ENCODE results near the gene ALPK1. TPM values are rescaled to one million over a fixed set of nuclear protein-coding genes. Genes with fewer than 3 reads are reported as not detected.
A peak's percentile ranks its signal among the peaks of the same experiment; 100 is the strongest.

ALPK1 gene
- total RNA-seq, 1 donor from 2014 or later, result 40.1 TPM

DNA sequence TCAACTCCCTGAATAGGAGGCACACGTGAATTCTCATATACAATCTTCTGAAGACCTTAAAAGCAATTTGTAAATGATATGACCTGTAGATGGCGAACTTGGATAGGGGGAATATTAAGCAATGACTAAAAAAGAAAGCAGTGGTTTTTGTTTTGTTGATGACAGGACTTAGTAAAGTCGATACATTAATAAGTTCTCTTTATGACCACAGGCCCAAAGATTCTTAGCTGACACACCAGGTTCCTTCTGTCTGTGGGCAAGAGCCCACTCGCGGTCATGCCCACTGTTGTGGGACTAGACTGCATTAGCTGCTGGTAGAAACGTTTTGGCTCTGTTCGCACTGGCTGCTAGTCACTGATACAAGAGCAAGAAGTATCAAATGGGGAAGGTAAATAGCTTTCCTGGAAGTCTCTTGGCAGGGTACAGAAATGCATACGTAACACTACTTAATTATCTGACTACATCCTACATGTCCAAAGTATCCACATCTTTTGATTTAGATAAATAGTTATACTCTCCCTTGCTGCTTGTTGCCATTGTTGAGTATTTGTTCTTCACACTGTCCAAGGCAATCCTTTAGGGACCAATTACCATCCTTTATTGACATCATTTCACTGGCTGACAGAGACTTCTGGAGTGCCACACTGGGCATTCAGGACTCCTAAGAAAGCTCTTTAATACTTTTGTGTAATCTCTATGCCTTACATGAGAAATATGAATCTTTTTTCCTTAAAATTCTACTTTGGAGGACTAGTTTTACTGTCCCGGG lies 31.0 kb downstream of the ALPK1 start:
- Histone ChIP-seq H3K27ac (no peak overlapping the region), H3K4me3 (no peak overlapping the region), H3K27me3 (ENCODE audit: low read depth) (no peaks in the 10 kb centered on the region), H3K9me3 (no peaks in the 10 kb centered on the region), H3K36me3 (peaks cover 20% of the 10 kb centered on the region), H3K4me1 (no peaks in the 10 kb centered on the region)
- TF ChIP-seq, protein P1, sequence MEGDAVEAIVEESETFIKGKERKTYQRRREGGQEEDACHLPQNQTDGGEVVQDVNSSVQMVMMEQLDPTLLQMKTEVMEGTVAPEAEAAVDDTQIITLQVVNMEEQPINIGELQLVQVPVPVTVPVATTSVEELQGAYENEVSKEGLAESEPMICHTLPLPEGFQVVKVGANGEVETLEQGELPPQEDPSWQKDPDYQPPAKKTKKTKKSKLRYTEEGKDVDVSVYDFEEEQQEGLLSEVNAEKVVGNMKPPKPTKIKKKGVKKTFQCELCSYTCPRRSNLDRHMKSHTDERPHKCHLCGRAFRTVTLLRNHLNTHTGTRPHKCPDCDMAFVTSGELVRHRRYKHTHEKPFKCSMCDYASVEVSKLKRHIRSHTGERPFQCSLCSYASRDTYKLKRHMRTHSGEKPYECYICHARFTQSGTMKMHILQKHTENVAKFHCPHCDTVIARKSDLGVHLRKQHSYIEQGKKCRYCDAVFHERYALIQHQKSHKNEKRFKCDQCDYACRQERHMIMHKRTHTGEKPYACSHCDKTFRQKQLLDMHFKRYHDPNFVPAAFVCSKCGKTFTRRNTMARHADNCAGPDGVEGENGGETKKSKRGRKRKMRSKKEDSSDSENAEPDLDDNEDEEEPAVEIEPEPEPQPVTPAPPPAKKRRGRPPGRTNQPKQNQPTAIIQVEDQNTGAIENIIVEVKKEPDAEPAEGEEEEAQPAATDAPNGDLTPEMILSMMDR (IDR thresholded peaks at IDR 0.05), result peak; percentile 37
- no peak for DNase-seq
- intact Hi-C loops (cut with DNase I), result loop anchor here (10.0 kb wide), 1 partner anchor 197 kb away; no protein-coding TSS in a partner anchor
- ATAC-seq, result no peak

DNA sequence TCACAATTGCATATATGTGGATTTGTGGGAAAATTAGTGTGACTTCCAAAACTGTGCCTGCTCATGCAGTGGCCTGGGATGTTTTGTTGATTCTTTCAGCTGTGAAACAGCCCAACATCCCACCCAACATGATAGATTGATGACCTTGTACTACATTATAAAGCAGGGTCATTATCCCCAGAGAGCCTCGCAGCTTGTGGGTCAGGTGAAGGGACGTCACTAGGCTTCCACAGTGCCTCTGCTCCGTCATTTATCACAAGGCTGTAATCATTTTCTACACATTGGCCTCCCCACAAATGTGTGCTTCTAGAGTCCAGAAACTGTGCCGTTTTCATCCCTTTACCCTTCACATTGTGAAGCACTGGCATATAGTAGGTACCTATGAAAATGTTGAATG lies 31.6 kb downstream of the ALPK1 start:
- no peak overlapping the region for H3K27ac ChIP-seq
- H3K36me3 ChIP-seq, result peaks cover 20% of the 10 kb centered on the region
- TF ChIP-seq, protein P1 (IDR thresholded peaks at IDR 0.05), result no peak
- H3K4me1 ChIP-seq, result no peaks in the 10 kb centered on the region
- H3K4me3 ChIP-seq, result no peak overlapping the region
- DNase-seq (no peak), ATAC-seq (no peak)
- no peaks in the 10 kb centered on the region for H3K27me3 ChIP-seq (ENCODE audit: low read depth)
- intact Hi-C loops (cut with DNase I), result loop anchor here (10.0 kb wide), 1 partner anchor 196 kb away; no protein-coding TSS in a partner anchor
- no peaks in the 10 kb centered on the region for H3K9me3 ChIP-seq

- no peaks in the 10 kb centered on the region for H3K4me1 ChIP-seq
- no peaks in the 10 kb centered on the region for H3K9me3 ChIP-seq
- intact Hi-C loops (cut with DNase I), result loop anchor here (10.0 kb wide), 1 partner anchor 195 kb away; no protein-coding TSS in a partner anchor
- DNase-seq (no peak), ATAC-seq (peak; percentile 73 to 79)
- H3K4me3 ChIP-seq, result no peak overlapping the region
- H3K27ac ChIP-seq, result no peak overlapping the region
- H3K27me3 ChIP-seq (ENCODE audit: low read depth), result no peaks in the 10 kb centered on the region
- peaks cover 16% of the 10 kb centered on the region for H3K36me3 ChIP-seq
- TF ChIP-seq, protein P1 (IDR thresholded peaks at IDR 0.05), result no peak
Observed at GRCh38 chr4:112329672-112330375, 32.7 kb downstream of the ALPK1 start.

- Histone ChIP-seq H3K27me3 (ENCODE audit: low read depth) (no peaks in the 10 kb centered on the region), H3K9me3 (no peaks in the 10 kb centered on the region), H3K4me3 (no peak overlapping the region), H3K36me3 (peaks cover 5% of the 10 kb centered on the region), H3K4me1 (no peaks in the 10 kb centered on the region), H3K27ac (no peak overlapping the region)
- TF ChIP-seq, protein P1 (IDR thresholded peaks at IDR 0.05), result no peak
- intact Hi-C loops (cut with DNase I), result no loop called here
- no peak for DNase-seq
- ATAC-seq, result no peak
Observed at GRCh38 chr4:112330921-112331320, 33.8 kb downstream of the ALPK1 start.

GRCh38 chr4:112332398-112332797 lies 35.2 kb downstream of the ALPK1 start:
- Histone ChIP-seq H3K27ac (no peak overlapping the region), H3K4me1 (no peaks in the 10 kb centered on the region), H3K4me3 (no peak overlapping the region), H3K9me3 (no peaks in the 10 kb centered on the region), H3K36me3 (peaks cover 4% of the 10 kb centered on the region), H3K27me3 (ENCODE audit: low read depth) (no peaks in the 10 kb centered on the region)
- intact Hi-C loops (cut with DNase I), result no loop called here
- TF ChIP-seq, protein P1 (IDR thresholded peaks at IDR 0.05), result no peak
- DNase-seq, result no peak
- no peak for ATAC-seq
